Adrenal gland (tissue), 5 donors: ENCODE data around the gene RPS6KL1.

ENCODE experiments used
- POLR2A ChIP-seq, 2 donors: fragments of 450-650 bp; IDR thresholded peaks; one replicate each; pipeline ENCODE4 v1.6.1; 2017; ENCODE audit warnings: antibody characterized with exemption in 2 of 2, mild to moderate bottlenecking in 2 of 2, moderate library complexity in 1 of 2
- TF ChIP-seq, protein P1 (sequence below), 6 experiments: fragments of 450-650 bp in 4 of 6; fragments of 200-600 bp in 2 of 6; sonication (generic) in 1 of 6; IDR thresholded peaks; 1 replicate in 5 of 6; 2 replicates in 1 of 6; pipeline versions ENCODE4 v1.5.1 to v1.8.0; 2016 to 2021; ENCODE audit warnings: antibody characterized with exemption in 6 of 6, mild to moderate bottlenecking in 2 of 6, moderate library complexity in 1 of 6
- donor health status: DM: no; HTN: no; CAD: no.

DNA sequence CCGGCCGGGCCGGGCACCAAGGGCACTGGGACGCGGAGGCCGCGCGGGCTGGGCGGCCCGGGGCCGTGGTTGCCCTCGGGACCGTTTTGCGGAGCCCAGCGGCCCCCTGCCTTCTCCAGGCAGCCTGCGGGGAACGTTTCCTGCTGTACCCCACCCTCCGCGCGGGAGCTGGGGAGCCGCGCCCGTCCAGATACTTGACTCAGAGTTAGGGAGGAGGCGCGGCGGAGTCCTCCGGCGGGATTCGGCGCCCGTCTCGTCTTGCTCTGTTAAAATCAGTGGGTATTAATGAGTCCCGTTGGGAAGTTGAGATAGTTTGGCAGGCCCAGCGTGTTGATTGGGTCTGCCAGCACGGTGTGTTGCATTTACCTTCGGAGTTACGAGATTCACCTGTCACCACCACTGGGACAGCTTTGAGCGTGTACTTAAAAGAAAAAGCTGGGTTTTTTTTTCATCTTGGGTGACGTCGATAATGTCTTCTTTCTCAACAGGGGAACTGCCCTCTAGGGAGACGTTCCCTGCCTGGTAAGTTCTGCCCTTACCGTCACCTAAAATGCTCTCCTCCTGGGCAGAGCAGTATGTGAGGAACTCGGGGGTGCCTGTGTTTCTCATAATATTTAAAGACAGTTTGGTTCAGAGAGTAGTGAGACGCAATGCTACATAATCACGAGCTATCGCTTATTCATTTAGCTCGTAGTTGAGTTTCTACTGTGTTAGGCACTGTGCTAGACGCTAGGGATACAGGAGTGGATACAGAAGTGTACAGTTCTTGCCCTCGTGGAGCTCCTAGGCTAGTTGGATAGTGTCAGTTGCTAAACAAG is 40.7 kb downstream of the RPS6KL1 start:
- TF ChIP-seq, protein P1, sequence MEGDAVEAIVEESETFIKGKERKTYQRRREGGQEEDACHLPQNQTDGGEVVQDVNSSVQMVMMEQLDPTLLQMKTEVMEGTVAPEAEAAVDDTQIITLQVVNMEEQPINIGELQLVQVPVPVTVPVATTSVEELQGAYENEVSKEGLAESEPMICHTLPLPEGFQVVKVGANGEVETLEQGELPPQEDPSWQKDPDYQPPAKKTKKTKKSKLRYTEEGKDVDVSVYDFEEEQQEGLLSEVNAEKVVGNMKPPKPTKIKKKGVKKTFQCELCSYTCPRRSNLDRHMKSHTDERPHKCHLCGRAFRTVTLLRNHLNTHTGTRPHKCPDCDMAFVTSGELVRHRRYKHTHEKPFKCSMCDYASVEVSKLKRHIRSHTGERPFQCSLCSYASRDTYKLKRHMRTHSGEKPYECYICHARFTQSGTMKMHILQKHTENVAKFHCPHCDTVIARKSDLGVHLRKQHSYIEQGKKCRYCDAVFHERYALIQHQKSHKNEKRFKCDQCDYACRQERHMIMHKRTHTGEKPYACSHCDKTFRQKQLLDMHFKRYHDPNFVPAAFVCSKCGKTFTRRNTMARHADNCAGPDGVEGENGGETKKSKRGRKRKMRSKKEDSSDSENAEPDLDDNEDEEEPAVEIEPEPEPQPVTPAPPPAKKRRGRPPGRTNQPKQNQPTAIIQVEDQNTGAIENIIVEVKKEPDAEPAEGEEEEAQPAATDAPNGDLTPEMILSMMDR (IDR thresholded peaks at IDR 0.05) = no peak
- TF ChIP-seq POLR2A (IDR thresholded peaks at IDR 0.05) = no peak
